ENCODE measurements around the gene SOX2. TPM values are rescaled to one million over a fixed set of nuclear protein-coding genes. Genes with fewer than 3 reads are reported as not detected.

SOX2 gene
- polyA plus RNA-seq, 1 donor from 2014 or later = 7.5 TPM

DNA sequence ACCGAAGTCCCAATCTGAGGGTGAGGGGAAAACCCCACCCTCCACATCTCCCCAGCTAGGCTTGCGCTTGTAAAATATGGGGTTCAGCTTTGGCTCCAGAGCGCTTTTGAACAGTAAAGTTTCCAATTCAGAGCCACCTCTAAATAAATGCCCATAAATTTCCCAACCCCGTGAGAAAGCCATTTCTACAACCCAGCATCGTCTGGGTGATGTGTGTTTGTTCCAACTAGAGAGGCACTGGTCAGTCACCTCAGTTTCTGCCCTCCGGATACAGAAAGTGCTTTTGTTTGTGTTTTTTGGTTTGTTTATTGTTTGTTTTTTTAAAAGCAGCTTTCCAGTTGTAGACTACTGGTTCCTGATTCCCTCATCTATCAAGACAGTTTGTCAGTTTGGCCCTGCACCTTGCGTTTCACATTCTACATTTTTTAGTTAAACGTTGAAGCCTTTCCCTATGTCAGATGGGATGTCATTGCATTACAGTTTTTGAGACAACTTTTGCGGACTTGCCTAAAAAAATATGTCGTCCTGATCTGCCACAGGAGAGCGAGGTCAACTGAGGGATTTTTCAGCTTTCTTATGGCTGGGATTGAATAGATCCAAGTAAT lies 15.0 kb upstream of the SOX2 start:
- Histone ChIP-seq H3K27ac (ENCODE audit: low read length) (no peak overlapping the region), H3K27me3 (ENCODE audit: insufficient read depth, low read depth, low read length) (peaks cover 9% of the 10 kb centered on the region), H3K9ac (ENCODE audit: low read length) (no peak overlapping the region), H2AFZ (ENCODE audit: low read depth, low read length) (no peak overlapping the region), H3K4me2 (ENCODE audit: low read length) (no peak overlapping the region), H3K9me2 (ENCODE audit: insufficient read depth, low read length) (no peaks in the 10 kb centered on the region), H3K9me3 (ENCODE audit: low read length) (peaks cover 2% of the 10 kb centered on the region), H3K36me3 (ENCODE audit: insufficient read depth, low read length) (no peaks in the 10 kb centered on the region), H3K79me2 (replicated peaks; ENCODE audit: insufficient read depth, low read length) (no peaks in the 10 kb centered on the region), H3K4me3 (ENCODE audit: low read length) (no peak overlapping the region), H4K20me1 (ENCODE audit: insufficient read depth) (no peaks in the 10 kb centered on the region), H3F3A (ENCODE audit: insufficient read depth, low read length, poor library complexity, severe bottlenecking) (no peaks in the 10 kb centered on the region)
- TF ChIP-seq EZH2 (IDR thresholded peaks at IDR 0.05; ENCODE audit: borderline replicate concordance, insufficient read depth, low read length, poor library complexity, severe bottlenecking) (no peak), POLR2AphosphoS5 (IDR thresholded peaks at IDR 0.05) (no peak), EP300 (conservative IDR thresholded peaks at IDR 0.05; ENCODE audit: poor library complexity, severe bottlenecking) (no peak), SMC3 (conservative IDR thresholded peaks at IDR 0.05; ENCODE audit: poor library complexity) (no peak), MXI1 (conservative IDR thresholded peaks at IDR 0.05; ENCODE audit: poor library complexity, severe bottlenecking) (no peak), RAD21 (conservative IDR thresholded peaks at IDR 0.05) (no peak), TAF1 (IDR thresholded peaks at IDR 0.05; ENCODE audit: low read depth) (no peak)
- TF ChIP-seq, protein P1, sequence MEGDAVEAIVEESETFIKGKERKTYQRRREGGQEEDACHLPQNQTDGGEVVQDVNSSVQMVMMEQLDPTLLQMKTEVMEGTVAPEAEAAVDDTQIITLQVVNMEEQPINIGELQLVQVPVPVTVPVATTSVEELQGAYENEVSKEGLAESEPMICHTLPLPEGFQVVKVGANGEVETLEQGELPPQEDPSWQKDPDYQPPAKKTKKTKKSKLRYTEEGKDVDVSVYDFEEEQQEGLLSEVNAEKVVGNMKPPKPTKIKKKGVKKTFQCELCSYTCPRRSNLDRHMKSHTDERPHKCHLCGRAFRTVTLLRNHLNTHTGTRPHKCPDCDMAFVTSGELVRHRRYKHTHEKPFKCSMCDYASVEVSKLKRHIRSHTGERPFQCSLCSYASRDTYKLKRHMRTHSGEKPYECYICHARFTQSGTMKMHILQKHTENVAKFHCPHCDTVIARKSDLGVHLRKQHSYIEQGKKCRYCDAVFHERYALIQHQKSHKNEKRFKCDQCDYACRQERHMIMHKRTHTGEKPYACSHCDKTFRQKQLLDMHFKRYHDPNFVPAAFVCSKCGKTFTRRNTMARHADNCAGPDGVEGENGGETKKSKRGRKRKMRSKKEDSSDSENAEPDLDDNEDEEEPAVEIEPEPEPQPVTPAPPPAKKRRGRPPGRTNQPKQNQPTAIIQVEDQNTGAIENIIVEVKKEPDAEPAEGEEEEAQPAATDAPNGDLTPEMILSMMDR (IDR thresholded peaks at IDR 0.05; ENCODE audit: poor library complexity, severe bottlenecking) = no peak
- TF ChIP-seq, protein P2, sequence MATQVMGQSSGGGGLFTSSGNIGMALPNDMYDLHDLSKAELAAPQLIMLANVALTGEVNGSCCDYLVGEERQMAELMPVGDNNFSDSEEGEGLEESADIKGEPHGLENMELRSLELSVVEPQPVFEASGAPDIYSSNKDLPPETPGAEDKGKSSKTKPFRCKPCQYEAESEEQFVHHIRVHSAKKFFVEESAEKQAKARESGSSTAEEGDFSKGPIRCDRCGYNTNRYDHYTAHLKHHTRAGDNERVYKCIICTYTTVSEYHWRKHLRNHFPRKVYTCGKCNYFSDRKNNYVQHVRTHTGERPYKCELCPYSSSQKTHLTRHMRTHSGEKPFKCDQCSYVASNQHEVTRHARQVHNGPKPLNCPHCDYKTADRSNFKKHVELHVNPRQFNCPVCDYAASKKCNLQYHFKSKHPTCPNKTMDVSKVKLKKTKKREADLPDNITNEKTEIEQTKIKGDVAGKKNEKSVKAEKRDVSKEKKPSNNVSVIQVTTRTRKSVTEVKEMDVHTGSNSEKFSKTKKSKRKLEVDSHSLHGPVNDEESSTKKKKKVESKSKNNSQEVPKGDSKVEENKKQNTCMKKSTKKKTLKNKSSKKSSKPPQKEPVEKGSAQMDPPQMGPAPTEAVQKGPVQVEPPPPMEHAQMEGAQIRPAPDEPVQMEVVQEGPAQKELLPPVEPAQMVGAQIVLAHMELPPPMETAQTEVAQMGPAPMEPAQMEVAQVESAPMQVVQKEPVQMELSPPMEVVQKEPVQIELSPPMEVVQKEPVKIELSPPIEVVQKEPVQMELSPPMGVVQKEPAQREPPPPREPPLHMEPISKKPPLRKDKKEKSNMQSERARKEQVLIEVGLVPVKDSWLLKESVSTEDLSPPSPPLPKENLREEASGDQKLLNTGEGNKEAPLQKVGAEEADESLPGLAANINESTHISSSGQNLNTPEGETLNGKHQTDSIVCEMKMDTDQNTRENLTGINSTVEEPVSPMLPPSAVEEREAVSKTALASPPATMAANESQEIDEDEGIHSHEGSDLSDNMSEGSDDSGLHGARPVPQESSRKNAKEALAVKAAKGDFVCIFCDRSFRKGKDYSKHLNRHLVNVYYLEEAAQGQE (IDR thresholded peaks at IDR 0.05; ENCODE audit: borderline replicate concordance) = no peak

DNA sequence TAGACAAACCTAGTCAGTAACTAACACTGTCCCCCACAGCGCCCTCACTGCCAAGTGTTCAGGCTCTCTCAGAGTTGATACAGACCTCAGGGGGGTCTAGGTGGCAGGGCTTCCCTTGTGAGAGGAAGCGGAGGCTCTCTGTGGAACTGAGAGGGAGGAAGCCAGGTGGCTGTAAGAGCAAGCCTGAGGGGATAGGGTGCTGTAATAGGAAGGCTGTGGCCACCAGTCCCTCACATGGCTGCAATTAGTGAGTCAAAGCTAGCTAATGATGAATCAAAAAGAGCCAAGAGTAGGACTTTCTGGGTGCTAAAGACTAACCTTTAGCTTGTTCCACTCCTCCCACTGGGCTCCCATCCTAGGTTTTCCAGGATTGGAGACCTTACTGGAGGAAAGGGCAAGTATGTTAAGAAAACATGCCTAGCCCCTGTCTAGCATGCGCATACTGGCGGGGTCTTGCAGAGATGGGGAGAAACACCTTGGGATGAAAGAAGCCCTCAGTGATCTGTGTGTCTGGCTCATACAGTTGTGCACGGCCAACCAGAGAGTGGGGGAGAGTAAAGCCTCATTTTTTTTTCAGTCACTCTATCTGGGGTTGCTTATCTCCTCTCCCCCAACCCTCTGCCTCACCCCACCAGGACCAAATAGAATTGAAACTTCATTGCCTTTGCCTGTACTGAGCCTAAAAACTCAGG lies 13.3 kb upstream of the SOX2 start:
- TF ChIP-seq, protein P1 (IDR thresholded peaks at IDR 0.05; ENCODE audit: poor library complexity, severe bottlenecking) = no peak
- TF ChIP-seq, protein P2 (IDR thresholded peaks at IDR 0.05; ENCODE audit: borderline replicate concordance) = no peak
- TF ChIP-seq EP300 (conservative IDR thresholded peaks at IDR 0.05; ENCODE audit: poor library complexity, severe bottlenecking) = no peak
- no peak for TF ChIP-seq MXI1 (conservative IDR thresholded peaks at IDR 0.05; ENCODE audit: poor library complexity, severe bottlenecking)
- TF ChIP-seq POLR2AphosphoS5 (IDR thresholded peaks at IDR 0.05) = no peak
- no peak for TF ChIP-seq EZH2 (IDR thresholded peaks at IDR 0.05; ENCODE audit: borderline replicate concordance, insufficient read depth, low read length, poor library complexity, severe bottlenecking)
- TF ChIP-seq TAF1 (IDR thresholded peaks at IDR 0.05; ENCODE audit: low read depth) = no peak
- no peak for TF ChIP-seq SMC3 (conservative IDR thresholded peaks at IDR 0.05; ENCODE audit: poor library complexity)
- no peak for TF ChIP-seq RAD21 (conservative IDR thresholded peaks at IDR 0.05)
- Histone ChIP-seq H3K27me3 (ENCODE audit: insufficient read depth, low read depth, low read length) (peaks cover 12% of the 10 kb centered on the region), H3K9me3 (ENCODE audit: low read length) (peaks cover 2% of the 10 kb centered on the region), H3K9me2 (ENCODE audit: insufficient read depth, low read length) (no peaks in the 10 kb centered on the region), H4K20me1 (ENCODE audit: insufficient read depth) (no peaks in the 10 kb centered on the region), H3K9ac (ENCODE audit: low read length) (no peak overlapping the region), H3K79me2 (replicated peaks; ENCODE audit: insufficient read depth, low read length) (peaks cover 2% of the 10 kb centered on the region), H3K4me2 (ENCODE audit: low read length) (no peak overlapping the region), H2AFZ (ENCODE audit: low read depth, low read length) (no peak overlapping the region), H3K4me3 (ENCODE audit: low read length) (no peak overlapping the region), H3K27ac (ENCODE audit: low read length) (no peak overlapping the region), H3K36me3 (ENCODE audit: insufficient read depth, low read length) (no peaks in the 10 kb centered on the region), H3F3A (ENCODE audit: insufficient read depth, low read length, poor library complexity, severe bottlenecking) (peaks cover 3% of the 10 kb centered on the region)
